GM18868 (cell line): Measurements from ENCODE around the gene OR2T34.
A peak's percentile ranks its signal among the peaks of the same experiment; 100 is the strongest.
"Not testable (repeated sequence)": the region's sequence is repeated elsewhere in the genome, so short reads cannot be mapped to it uniquely, and the experiment has no call there.

Experiments
- ATAC-seq: cut with Tn5 transposase; IDR thresholded peaks from one replicate; pipeline ENCODE4 v1.9.1; 2021; ENCODE audit warnings: mild to moderate bottlenecking, moderate library complexity; ENCODE audit not compliant: unreplicated experiment

Gene OR2T34

GRCh38 chr1:248565530-248566373, 8.8 kb downstream of the OR2T34 start:
- peak; percentile 85 for ATAC-seq

DNA sequence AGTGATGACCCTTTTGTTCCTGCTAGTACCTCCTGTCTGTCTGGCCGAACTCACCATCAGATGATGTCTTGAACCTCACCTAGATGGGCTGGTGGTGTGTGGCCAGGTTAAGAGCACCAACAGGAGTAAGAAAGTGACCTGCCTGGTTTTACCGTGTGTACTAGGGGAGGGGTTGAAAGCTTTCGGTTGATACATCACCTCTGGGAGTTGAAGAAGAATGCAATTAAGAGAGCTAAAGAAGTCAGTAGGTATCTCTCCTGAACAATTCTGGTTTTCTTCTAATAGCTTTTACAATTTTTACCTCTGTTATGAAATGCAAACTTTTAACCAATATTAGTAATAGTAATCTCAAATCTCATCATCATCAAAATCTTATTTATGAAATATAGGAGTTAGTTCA, 11.9 kb downstream of the OR2T34 start, which contains the start of gene OR2T29:
Gene OR2T29, minus strand, starts transcription at position 101 of the 400 bp plus-strand sequence. CDS start 3,281 bp downstream, outside the sequence.
- ATAC-seq: not testable (repeated sequence)

DNA sequence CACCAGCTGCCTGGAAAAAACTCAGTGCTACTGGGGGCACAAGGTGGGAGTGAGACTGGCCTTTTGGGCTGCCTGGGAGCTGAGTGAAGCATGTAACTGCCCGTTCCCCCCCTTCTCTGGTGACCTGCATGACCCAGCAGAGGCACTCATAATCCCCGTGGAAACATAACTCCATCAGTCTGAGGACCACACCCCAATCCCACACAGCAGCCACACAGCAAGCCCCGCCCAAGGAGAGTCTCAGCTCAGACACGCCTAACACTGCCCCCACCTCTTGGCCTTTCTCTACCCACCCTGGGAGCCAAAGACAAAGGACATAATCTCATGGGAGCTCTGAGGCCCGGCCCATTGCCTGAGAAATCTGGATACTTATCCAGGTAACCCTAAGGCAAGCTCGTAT, 23.5 kb downstream of the OR2T34 start:
- ATAC-seq: not testable (repeated sequence)

- ATAC-seq: not testable (repeated sequence)
Observed at GRCh38 chr1:248547383-248547782, 27.2 kb downstream of the OR2T34 start.

DNA sequence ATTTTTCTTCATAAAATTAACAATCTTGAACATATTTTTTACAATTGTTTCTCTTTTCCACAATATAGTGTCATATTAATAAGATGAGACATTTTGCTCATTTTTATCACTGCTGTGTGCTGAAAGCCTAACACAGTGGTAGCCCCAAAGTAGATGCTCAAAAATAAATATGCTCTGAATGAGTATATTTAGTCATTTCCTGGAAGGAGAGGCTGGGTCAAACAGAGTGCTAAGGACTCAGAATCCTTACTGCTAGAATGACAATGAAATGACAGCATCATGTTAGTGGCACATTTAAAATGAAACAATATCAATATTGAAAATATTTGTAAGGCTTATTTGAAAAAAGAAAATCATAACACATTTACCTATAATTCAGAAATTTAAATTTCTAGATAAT, 37.1 kb downstream of the OR2T34 start:
- ATAC-seq: peak; percentile 79
